ENCODE results near the gene NKRF. TPM values are rescaled to one million over a fixed set of nuclear protein-coding genes. Genes with fewer than 3 reads are reported as not detected.

Gene NKRF
- 10 to 100 TPM; 22.3 to 23.5 TPM for total RNA-seq

GRCh38 chrX:119606280-119607017 is at the start of gene NKRF:
Gene NKRF (minus strand): TSS chrX:119606424.
- H3K27ac Mint-ChIP-seq: peak within 1 kb of the TSS; percentile 95
- H3K4me3 Mint-ChIP-seq: peak within 1 kb of the TSS; percentile 88
- ATAC-seq: peak; percentile 80
- intact Hi-C loops (cut with micrococcal nuclease): loop anchor here (10.0 kb wide), 2 partner anchors 92 to 148 kb away; partner anchors contain the start of gene SOWAHD
- ChIA-PET CTCF (interaction anchor here (1.1 to 1.9 kb wide), 4 partner anchors 13 to 147 kb away, joined by 4 to 5 read pairs (median 5); partner anchors contain the start of gene SEPTIN6), POLR2A (interaction anchor here (0.7 to 3.5 kb wide), 12 partner anchors 10 to 185 kb away, joined by 3 to 11 read pairs (median 4); partner anchors contain the start of genes RPL39, STEEP1 and UBE2A)
- H3K27me3 Mint-ChIP-seq: no peaks in the 10 kb centered on the region
- peaks cover 19% of the 10 kb centered on the region for H3K36me3 Mint-ChIP-seq (ENCODE audit: low read depth)
- no peaks in the 10 kb centered on the region for H3K9me3 Mint-ChIP-seq
- peaks cover 33% of the 10 kb centered on the region for H3K4me1 Mint-ChIP-seq (ENCODE audit: low read depth)
- DNase-seq: peak; percentile 93
- no peak for TF ChIP-seq CTCF (IDR thresholded peaks at IDR 0.05)

DNA sequence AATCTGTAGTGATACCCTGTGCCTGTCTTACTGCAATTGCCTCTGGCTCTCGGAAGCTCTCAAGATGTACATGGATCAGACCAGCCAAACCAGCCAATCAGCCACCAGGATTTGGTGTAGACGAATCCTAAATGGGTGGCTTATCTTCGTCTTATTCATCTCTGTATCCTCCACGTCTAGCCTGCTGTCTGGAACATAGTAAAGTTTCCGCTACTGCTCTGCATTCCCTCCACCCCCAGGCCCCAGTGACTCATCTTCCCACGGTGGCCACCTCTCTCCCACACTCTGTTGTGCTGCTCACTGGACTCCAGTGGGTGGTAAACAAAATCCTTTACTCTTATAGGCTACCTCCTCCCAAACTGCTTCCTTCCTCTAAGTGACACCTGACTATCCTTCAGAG is 48.9 kb upstream of the NKRF start:
- Mint-ChIP-seq H3K9me3 (no peaks in the 10 kb centered on the region), H3K27me3 (no peaks in the 10 kb centered on the region), H3K4me1 (ENCODE audit: low read depth) (peaks cover 41% of the 10 kb centered on the region), H3K27ac (peak overlapping the region; percentile 68), H3K36me3 (ENCODE audit: low read depth) (peaks cover 53% of the 10 kb centered on the region), H3K4me3 (peak overlapping the region; percentile 28)
- intact Hi-C loops (cut with micrococcal nuclease): no loop called here
- ChIA-PET POLR2A (interaction anchor here (0.6 to 1.4 kb wide), 3 partner anchors 12 to 38 kb away, joined by 3 to 4 read pairs (median 3); partner anchors contain the start of gene SEPTIN6), CTCF (no interaction called here)
- DNase-seq (peak; percentile 75), ATAC-seq (peak; percentile 80)
- TF ChIP-seq CTCF (IDR thresholded peaks at IDR 0.05): no peak

DNA sequence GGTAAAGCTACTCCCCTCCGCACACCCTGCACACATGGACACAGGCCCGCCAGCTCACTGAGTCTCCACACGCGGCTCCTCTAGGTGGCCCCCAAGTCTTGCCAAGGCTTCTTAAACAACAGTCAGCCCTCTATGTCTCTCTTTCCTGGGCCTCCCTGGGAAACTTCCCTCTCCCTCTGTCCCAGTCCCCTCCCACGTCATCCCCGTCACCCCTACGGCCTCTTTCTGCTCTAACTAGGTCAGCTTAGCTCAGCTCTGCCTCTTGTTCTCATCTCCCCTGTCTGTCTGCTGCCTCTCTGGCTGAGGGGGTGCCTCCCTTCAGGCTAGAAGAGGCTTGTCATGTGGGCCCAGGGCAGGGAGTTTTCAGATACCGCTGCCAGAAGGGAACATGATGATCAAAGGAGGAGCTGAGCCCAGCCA is 47.9 kb upstream of the NKRF start:
- intact Hi-C loops (cut with micrococcal nuclease): no loop called here
- no peak for DNase-seq
- POLR2A ChIA-PET: interaction anchor here (0.6 to 0.9 kb wide), 2 partner anchors 19 to 44 kb away, joined by 3 to 4 read pairs; no protein-coding TSS in a partner anchor

DNA sequence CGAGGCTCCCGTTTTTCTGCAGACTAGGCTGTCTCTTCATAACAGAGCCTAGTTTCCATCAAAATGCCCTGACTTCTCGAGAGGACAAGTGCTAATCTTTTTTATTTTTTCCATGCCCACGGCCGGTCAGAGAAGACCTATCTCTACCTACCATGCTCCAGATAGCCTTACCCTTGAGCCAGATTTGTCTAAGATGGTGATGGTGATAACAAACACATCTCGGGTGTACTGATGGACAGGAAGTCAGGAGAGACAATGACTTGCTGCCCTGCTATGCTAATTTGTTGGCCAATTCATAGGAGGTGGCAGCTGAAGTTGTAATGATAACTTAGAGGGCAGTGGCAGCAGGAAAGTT is 42.2 kb upstream of the NKRF start:
- Mint-ChIP-seq H3K36me3 (ENCODE audit: low read depth) (peaks cover 52% of the 10 kb centered on the region), H3K4me1 (ENCODE audit: low read depth) (peaks cover 38% of the 10 kb centered on the region), H3K27me3 (no peaks in the 10 kb centered on the region), H3K9me3 (no peaks in the 10 kb centered on the region), H3K27ac (peak overlapping the region; percentile 93), H3K4me3 (no peak overlapping the region)
- DNase-seq: no peak
- intact Hi-C loops (cut with micrococcal nuclease): loop anchor here (5.0 kb wide), 1 partner anchor 39 kb away; no protein-coding TSS in a partner anchor
- peak; percentile 5 for ATAC-seq
- POLR2A ChIA-PET: interaction anchor here (1.0 to 2.0 kb wide), 4 partner anchors 35 to 43 kb away, joined by 3 to 10 read pairs (median 6); partner anchors contain the start of gene NKRF
- CTCF ChIA-PET: interaction anchor here (0.8 to 1.6 kb wide), 2 partner anchors 29 to 79 kb away, joined by 3 read pairs; no protein-coding TSS in a partner anchor
- TF ChIP-seq CTCF (IDR thresholded peaks at IDR 0.05): no peak

More for the DNA sequence above, 47.9 kb upstream of the NKRF start:
- H3K27ac Mint-ChIP-seq: peak overlapping the region; percentile 85
- H3K9me3 Mint-ChIP-seq: no peaks in the 10 kb centered on the region
- CTCF ChIA-PET: no interaction called here
- H3K4me1 Mint-ChIP-seq (ENCODE audit: low read depth): peaks cover 40% of the 10 kb centered on the region
- H3K4me3 Mint-ChIP-seq: no peak overlapping the region
- peaks cover 50% of the 10 kb centered on the region for H3K36me3 Mint-ChIP-seq (ENCODE audit: low read depth)
- ATAC-seq: peak; percentile 31
- H3K27me3 Mint-ChIP-seq: no peaks in the 10 kb centered on the region
- no peak for TF ChIP-seq CTCF (IDR thresholded peaks at IDR 0.05)
